ENCODE measurements around the gene SURF6.

Gene SURF6

GRCh38 chr9:133380734-133381133 lies 44.7 kb upstream of the SURF6 start:
- no peak for TF ChIP-seq FOXP2 (optimal IDR thresholded peaks at IDR 0.05; ENCODE audit: borderline replicate concordance, extremely low read depth, extremely low read length, insufficient read depth)

DNA sequence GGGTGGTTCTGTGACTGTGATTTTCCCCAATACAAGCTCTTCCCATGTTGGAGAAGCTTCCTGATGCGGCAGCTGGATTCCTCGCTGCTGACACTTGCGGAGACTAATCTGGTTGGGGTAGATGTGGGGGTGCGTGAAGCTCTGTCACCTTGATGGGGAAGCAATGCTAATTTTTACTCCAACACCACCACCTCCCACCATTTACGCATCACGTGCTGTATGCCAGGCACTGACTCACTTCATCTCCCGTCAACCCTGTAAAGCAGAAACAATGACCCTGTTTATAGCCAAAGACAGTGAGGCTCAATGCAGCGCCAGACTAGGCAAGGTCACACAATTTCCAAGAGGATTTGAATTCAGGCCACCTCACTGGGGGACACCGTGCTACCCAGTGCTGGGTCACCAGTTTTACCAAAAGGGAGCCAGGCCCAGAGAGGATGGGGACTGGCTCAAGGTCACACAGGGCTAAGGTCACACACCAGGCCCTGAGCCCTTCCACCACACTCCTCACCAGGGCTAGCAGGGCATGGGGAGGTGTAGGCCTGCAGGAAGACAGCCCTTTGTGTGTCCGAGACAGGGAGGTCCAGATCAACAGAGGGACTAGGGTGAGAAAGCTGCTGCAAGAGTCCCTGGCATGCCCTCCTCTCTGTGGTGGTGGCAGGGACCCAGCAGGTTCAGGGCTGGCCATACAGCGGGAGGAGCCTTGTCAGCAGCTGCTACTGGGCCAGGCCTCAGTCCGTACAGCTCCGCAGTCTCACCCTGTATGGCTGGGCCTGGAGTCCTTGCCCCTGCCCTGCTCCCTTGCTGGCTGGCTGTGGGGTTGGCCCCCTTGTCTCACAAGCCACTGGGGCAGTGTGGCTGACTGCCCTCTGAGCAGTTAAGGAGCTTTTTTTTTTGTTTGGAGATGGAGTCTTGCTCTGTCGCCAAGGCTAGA lies 43.4 kb upstream of the SURF6 start:
- TF ChIP-seq, protein P1, sequence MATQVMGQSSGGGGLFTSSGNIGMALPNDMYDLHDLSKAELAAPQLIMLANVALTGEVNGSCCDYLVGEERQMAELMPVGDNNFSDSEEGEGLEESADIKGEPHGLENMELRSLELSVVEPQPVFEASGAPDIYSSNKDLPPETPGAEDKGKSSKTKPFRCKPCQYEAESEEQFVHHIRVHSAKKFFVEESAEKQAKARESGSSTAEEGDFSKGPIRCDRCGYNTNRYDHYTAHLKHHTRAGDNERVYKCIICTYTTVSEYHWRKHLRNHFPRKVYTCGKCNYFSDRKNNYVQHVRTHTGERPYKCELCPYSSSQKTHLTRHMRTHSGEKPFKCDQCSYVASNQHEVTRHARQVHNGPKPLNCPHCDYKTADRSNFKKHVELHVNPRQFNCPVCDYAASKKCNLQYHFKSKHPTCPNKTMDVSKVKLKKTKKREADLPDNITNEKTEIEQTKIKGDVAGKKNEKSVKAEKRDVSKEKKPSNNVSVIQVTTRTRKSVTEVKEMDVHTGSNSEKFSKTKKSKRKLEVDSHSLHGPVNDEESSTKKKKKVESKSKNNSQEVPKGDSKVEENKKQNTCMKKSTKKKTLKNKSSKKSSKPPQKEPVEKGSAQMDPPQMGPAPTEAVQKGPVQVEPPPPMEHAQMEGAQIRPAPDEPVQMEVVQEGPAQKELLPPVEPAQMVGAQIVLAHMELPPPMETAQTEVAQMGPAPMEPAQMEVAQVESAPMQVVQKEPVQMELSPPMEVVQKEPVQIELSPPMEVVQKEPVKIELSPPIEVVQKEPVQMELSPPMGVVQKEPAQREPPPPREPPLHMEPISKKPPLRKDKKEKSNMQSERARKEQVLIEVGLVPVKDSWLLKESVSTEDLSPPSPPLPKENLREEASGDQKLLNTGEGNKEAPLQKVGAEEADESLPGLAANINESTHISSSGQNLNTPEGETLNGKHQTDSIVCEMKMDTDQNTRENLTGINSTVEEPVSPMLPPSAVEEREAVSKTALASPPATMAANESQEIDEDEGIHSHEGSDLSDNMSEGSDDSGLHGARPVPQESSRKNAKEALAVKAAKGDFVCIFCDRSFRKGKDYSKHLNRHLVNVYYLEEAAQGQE (IDR thresholded peaks at IDR 0.05; ENCODE audit: insufficient read depth in 1 of 2, low read depth in 2 of 2, low read length in 2 of 2): no peak
- TF ChIP-seq POLR2AphosphoS5 (IDR thresholded peaks at IDR 0.05; ENCODE audit: low read depth, low read length): no peak
- no peak for TF ChIP-seq FOXP2 (optimal IDR thresholded peaks at IDR 0.05; ENCODE audit: borderline replicate concordance, extremely low read depth, extremely low read length, insufficient read depth)
- TF ChIP-seq TAF1 (IDR thresholded peaks at IDR 0.05; ENCODE audit: borderline replicate concordance, insufficient read depth, low read length): no peak
- no peak for TF ChIP-seq SIN3A (IDR thresholded peaks at IDR 0.05; ENCODE audit: borderline replicate concordance, insufficient read depth, low read length)

GRCh38 chr9:133378408-133378962 lies 42.5 kb upstream of the SURF6 start:
- no peak for TF ChIP-seq TAF1 (IDR thresholded peaks at IDR 0.05; ENCODE audit: borderline replicate concordance, insufficient read depth, low read length)
- TF ChIP-seq, protein P1 (IDR thresholded peaks at IDR 0.05; ENCODE audit: insufficient read depth in 1 of 2, low read depth in 2 of 2, low read length in 2 of 2): no peak
- no peak for TF ChIP-seq POLR2AphosphoS5 (IDR thresholded peaks at IDR 0.05; ENCODE audit: low read depth, low read length)
- TF ChIP-seq SIN3A (IDR thresholded peaks at IDR 0.05; ENCODE audit: borderline replicate concordance, insufficient read depth, low read length): no peak
- TF ChIP-seq FOXP2 (optimal IDR thresholded peaks at IDR 0.05; ENCODE audit: borderline replicate concordance, extremely low read depth, extremely low read length, insufficient read depth): no peak

- TF ChIP-seq POLR2AphosphoS5 (IDR thresholded peaks at IDR 0.05; ENCODE audit: low read depth, low read length) (no peak), TAF1 (IDR thresholded peaks at IDR 0.05; ENCODE audit: borderline replicate concordance, insufficient read depth, low read length) (no peak), FOXP2 (optimal IDR thresholded peaks at IDR 0.05; ENCODE audit: borderline replicate concordance, extremely low read depth, extremely low read length, insufficient read depth) (no peak), SIN3A (IDR thresholded peaks at IDR 0.05; ENCODE audit: borderline replicate concordance, insufficient read depth, low read length) (no peak)
- TF ChIP-seq, protein P1 (IDR thresholded peaks at IDR 0.05; ENCODE audit: insufficient read depth in 1 of 2, low read depth in 2 of 2, low read length in 2 of 2): no peak
Measured at GRCh38 chr9:133377721-133378216, 41.8 kb upstream of the SURF6 start.

DNA sequence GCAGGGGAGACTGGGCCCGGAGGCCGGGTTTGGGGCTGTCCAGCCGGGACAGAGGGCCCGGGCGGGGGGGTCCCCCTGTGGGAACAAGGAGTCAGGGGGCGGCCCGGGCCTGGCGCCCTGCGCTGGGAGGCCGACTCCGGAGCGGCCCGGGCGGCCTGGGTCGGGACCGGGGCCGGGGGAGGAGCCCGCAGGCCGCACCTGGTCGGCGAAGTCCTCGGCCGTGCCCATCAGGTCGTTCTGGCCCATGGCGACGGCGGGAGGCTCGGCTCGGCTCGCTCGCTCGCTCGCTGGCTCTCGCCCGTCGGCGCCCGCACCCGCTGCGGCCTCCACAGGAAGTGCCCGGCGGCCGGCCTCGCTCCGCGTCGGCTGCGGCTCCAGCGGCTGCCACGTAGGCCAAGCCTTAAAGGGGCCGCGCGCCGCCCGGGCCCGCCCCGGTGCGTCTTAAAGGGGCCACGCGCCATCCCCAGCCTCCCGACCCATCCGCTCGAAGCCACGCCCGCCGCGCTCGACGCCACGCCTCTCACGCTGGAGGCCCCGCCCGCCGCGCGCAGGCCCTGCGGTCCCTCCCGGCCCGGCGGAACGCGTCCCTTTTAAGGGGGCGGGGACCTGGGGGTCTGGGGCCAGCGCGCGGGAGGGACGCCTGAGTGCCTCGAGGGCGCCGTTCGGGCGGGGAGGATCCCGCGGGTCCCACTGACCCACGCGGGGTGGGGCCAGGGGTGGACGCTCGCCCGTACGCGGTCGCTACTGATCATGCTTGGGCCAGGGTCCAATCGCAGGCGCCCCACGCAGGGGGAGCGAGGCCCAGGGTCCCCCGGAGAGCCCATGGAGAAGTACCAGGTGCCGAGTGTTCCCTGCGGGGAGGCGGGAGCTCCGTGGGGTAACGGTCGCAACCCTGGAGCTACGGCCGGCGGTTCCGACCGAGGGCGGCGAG lies 40.0 kb upstream of the SURF6 start, which contains the start of the genes STKLD1 and SURF4:
STKLD1 (plus strand) TSS at position 643 of the 931 bp plus-strand sequence; CDS start at position 751, 108 bp downstream.
SURF4 (minus strand) TSS at position 337 of the 931 bp plus-strand sequence; CDS start at position 246, 91 bp downstream.
- TF ChIP-seq POLR2AphosphoS5 (IDR thresholded peaks at IDR 0.05; ENCODE audit: low read depth, low read length) (peak; percentile 80), SIN3A (IDR thresholded peaks at IDR 0.05; ENCODE audit: borderline replicate concordance, insufficient read depth, low read length) (no peak), TAF1 (IDR thresholded peaks at IDR 0.05; ENCODE audit: borderline replicate concordance, insufficient read depth, low read length) (peak; percentile 92), FOXP2 (optimal IDR thresholded peaks at IDR 0.05; ENCODE audit: borderline replicate concordance, extremely low read depth, extremely low read length, insufficient read depth) (no peak)
- TF ChIP-seq, protein P1 (IDR thresholded peaks at IDR 0.05; ENCODE audit: insufficient read depth in 1 of 2, low read depth in 2 of 2, low read length in 2 of 2): peak in 1 of 2 experiments; percentile 34; a peak in 1 of 4 replicates

Measured in PFSK-1 (cell line).